Fibroblast of lung (primary cell): ENCODE results near the gene QRICH2. TPM values are rescaled to one million over a fixed set of nuclear protein-coding genes. Genes with fewer than 3 reads are reported as not detected.

Source experiments
- DNase-seq, 2 donors: peaks; one replicate each; pipeline versions ENCODE4 v3.0.0 to v3.0.0-alpha.2; 2010; ENCODE audit warnings: low read depth in 2 of 2
- H2AFZ ChIP-seq: 2 replicates; pipeline ENCODE4 v1.5.1; 2012; ENCODE audit warnings: low read length, control low read depth, inconsistent platforms
- H3K27ac ChIP-seq: 2 replicates; pipeline ENCODE4 v1.5.1; 2011; ENCODE audit warnings: low read length, control low read depth; ENCODE audit not compliant: insufficient read depth
- H3K27me3 ChIP-seq: 2 replicates; pipeline ENCODE4 v1.5.1; 2011; ENCODE audit warnings: mild to moderate bottlenecking, low read length; ENCODE audit not compliant: control insufficient read depth, insufficient read depth
- H3K36me3 ChIP-seq: 2 replicates; pipeline ENCODE4 v1.5.1; 2011; ENCODE audit warnings: low read length; ENCODE audit not compliant: control insufficient read depth, insufficient read depth
- H3K4me1 ChIP-seq: 2 replicates; pipeline ENCODE4 v1.5.1; 2011; ENCODE audit warnings: low read length; ENCODE audit not compliant: control insufficient read depth, insufficient read depth; ENCODE audit errors: extremely low read depth
- H3K4me2 ChIP-seq: 2 replicates; pipeline ENCODE4 v1.5.1; 2011; ENCODE audit warnings: low read length, control low read depth; ENCODE audit not compliant: insufficient read depth; ENCODE audit errors: extremely low read depth
- H3K4me3 ChIP-seq, 4 experiments: fragments of 200-600 bp in 1 of 4; sonication (generic) in 1 of 4; replicated peaks in 1 of 4; 2 replicates each; pipeline ENCODE4 v1.5.1; 2011 to 2016; ENCODE audit warnings: low read length in 4 of 4, low read depth in 3 of 4, mild to moderate bottlenecking in 3 of 4, control low read depth in 2 of 4, inconsistent platforms in 1 of 4, mixed read lengths in 1 of 4; ENCODE audit not compliant: insufficient read depth in 1 of 4; ENCODE audit errors: control extremely low read depth in 1 of 4
- H3K79me2 ChIP-seq: 2 replicates; pipeline ENCODE4 v1.5.1; 2012; ENCODE audit warnings: mild to moderate bottlenecking, low read length, inconsistent platforms; ENCODE audit not compliant: control insufficient read depth, insufficient read depth
- H3K9ac ChIP-seq: 2 replicates; pipeline ENCODE4 v1.5.1; 2011; ENCODE audit warnings: mild to moderate bottlenecking, low read length, control low read depth; ENCODE audit not compliant: insufficient read depth
- H3K9me3 ChIP-seq: 2 replicates; pipeline ENCODE4 v1.5.1; 2012; ENCODE audit warnings: low read depth, low read length; ENCODE audit not compliant: control insufficient read depth, insufficient read depth
- H4K20me1 ChIP-seq: 2 replicates; pipeline ENCODE4 v1.5.1; 2011; ENCODE audit warnings: low read length; ENCODE audit not compliant: control insufficient read depth, insufficient read depth; ENCODE audit errors: extremely low read depth
- EZH2 ChIP-seq: IDR thresholded peaks from 2 replicates; pipeline ENCODE4 v1.5.1; 2012; ENCODE audit warnings: low read length, control low read depth, mild to moderate bottlenecking; ENCODE audit errors: missing control alignments
- polyA plus RNA-seq, 2 donors: library from polyadenylated mRNA; depleted of rRNA in 1 of 2; stranded (reverse) in 1 of 2; unstranded in 1 of 2; fragments of >200 nt; gene quantifications; 2 replicates each; pipeline ENCODE4 v1.2.1, GENCODE V29; 2011 to 2012; ENCODE audit warnings: missing spikeins in 1 of 2
- total RNA-seq: library from RNA; depleted of rRNA; stranded (reverse); fragments of >200 nt; gene quantifications from 2 replicates; pipeline ENCODE4 v1.2.1, GENCODE V29; 2014
- TF ChIP-seq, protein P1 (sequence below), 2 donors: IDR thresholded peaks in 1 of 2; conservative IDR thresholded peaks in 1 of 2; 1 replicate in 1 of 2; 2 replicates in 1 of 2; pipeline ENCODE4 v1.5.1; 2011 to 2012; ENCODE audit warnings: low read length in 2 of 2, control low read depth in 1 of 2, inconsistent platforms in 1 of 2, low read depth in 1 of 2, mild to moderate bottlenecking in 1 of 2

Gene QRICH2
- total and polyA plus RNA-seq, 2 donors (not counting 1 experiment from before 2014, with no cell fraction given), result 0.26 to 4.3 TPM

- peak within 1 kb of the TSS; percentile 96 for H2AFZ ChIP-seq
- H3K27me3 ChIP-seq, result no peaks in the 10 kb centered on the region
- no peaks in the 10 kb centered on the region for H3K4me1 ChIP-seq
- peak within 1 kb of the TSS; percentile 95 for H3K9ac ChIP-seq
- peak within 1 kb of the TSS; percentile 88 for H3K4me2 ChIP-seq
- peak within 1 kb of the TSS; percentile 63 to 87 (median 76) for H3K4me3 ChIP-seq
- H4K20me1 ChIP-seq, result no peaks in the 10 kb centered on the region
- peak within 1 kb of the TSS; percentile 98 for H3K27ac ChIP-seq
- peaks cover 12% of the 10 kb centered on the region for H3K79me2 ChIP-seq
- H3K36me3 ChIP-seq, result no peaks in the 10 kb centered on the region
- no peak for TF ChIP-seq EZH2
- TF ChIP-seq, protein P1, sequence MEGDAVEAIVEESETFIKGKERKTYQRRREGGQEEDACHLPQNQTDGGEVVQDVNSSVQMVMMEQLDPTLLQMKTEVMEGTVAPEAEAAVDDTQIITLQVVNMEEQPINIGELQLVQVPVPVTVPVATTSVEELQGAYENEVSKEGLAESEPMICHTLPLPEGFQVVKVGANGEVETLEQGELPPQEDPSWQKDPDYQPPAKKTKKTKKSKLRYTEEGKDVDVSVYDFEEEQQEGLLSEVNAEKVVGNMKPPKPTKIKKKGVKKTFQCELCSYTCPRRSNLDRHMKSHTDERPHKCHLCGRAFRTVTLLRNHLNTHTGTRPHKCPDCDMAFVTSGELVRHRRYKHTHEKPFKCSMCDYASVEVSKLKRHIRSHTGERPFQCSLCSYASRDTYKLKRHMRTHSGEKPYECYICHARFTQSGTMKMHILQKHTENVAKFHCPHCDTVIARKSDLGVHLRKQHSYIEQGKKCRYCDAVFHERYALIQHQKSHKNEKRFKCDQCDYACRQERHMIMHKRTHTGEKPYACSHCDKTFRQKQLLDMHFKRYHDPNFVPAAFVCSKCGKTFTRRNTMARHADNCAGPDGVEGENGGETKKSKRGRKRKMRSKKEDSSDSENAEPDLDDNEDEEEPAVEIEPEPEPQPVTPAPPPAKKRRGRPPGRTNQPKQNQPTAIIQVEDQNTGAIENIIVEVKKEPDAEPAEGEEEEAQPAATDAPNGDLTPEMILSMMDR (conservative IDR thresholded peaks at IDR 0.05 in 1 of 2, IDR thresholded peaks at IDR 0.05 in 1 of 2; ENCODE audit: low read depth in 1 of 2, low read length in 2 of 2), result peak; percentile 60 to 63
- peak; percentile 90 to 93 for DNase-seq
- no peaks in the 10 kb centered on the region for H3K9me3 ChIP-seq
Measured at GRCh38 chr17:76353599-76354316, 45.7 kb upstream of the QRICH2 start, which contains the start of gene PRPSAP1. Gene PRPSAP1, minus strand, starts transcription at chr17:76353916. Its CDS starts 213 bp downstream, at chr17:76353703.

- Histone ChIP-seq H3K4me3 (peak overlapping the region; percentile 63 to 87 (median 76)), H4K20me1 (no peaks in the 10 kb centered on the region), H3K36me3 (no peaks in the 10 kb centered on the region), H3K79me2 (peaks cover 12% of the 10 kb centered on the region), H3K9ac (peak overlapping the region; percentile 95), H3K9me3 (no peaks in the 10 kb centered on the region), H3K27me3 (no peaks in the 10 kb centered on the region), H3K27ac (peak overlapping the region; percentile 98), H3K4me1 (no peaks in the 10 kb centered on the region), H2AFZ (peak overlapping the region; percentile 61), H3K4me2 (peak overlapping the region; percentile 88)
- no peak for DNase-seq
- no peak for TF ChIP-seq EZH2
- TF ChIP-seq, protein P1 (conservative IDR thresholded peaks at IDR 0.05 in 1 of 2, IDR thresholded peaks at IDR 0.05 in 1 of 2; ENCODE audit: low read depth in 1 of 2, low read length in 2 of 2), result no peak
Measured at GRCh38 chr17:76353004-76353598, 45.0 kb upstream of the QRICH2 start.

DNA sequence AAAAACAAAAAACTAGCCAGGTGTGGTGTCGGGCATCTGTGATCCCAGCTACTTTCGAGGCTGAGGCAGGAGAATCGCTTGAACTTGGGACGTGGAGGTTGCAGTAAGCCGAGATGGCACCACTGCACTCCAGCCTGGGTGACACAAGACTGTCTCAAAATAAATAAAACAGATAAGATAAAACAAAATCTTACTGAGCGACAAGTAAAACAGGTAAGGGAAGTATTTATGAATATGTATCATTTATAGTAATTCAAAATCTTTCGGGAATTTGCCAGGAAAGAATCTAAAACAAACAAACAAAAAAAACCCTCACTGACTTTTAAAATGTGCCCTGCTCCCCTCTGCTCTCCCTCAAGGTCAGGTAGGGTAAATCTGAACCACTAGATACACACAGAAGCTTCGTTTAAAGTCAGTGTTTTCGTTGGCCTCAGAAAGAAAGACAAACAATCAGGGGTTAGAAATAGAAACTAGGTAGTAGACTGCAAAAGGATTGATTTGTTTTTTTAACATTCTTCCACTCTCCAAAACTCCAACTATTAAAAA lies 43.5 kb upstream of the QRICH2 start:
- Histone ChIP-seq H3K9me3 (no peaks in the 10 kb centered on the region), H3K27ac (no peak overlapping the region), H3K4me1 (no peaks in the 10 kb centered on the region), H3K9ac (no peak overlapping the region), H3K27me3 (no peaks in the 10 kb centered on the region), H2AFZ (no peak overlapping the region), H3K4me3 (peak overlapping the region in 2 of 4 experiments; percentile 17 to 26), H4K20me1 (no peaks in the 10 kb centered on the region), H3K4me2 (no peak overlapping the region), H3K36me3 (peaks cover 2% of the 10 kb centered on the region), H3K79me2 (peaks cover 12% of the 10 kb centered on the region)
- TF ChIP-seq, protein P1 (conservative IDR thresholded peaks at IDR 0.05 in 1 of 2, IDR thresholded peaks at IDR 0.05 in 1 of 2; ENCODE audit: low read depth in 1 of 2, low read length in 2 of 2), result no peak
- no peak for TF ChIP-seq EZH2
- no peak for DNase-seq
